ENCODE results near the gene BIRC5. TPM values are rescaled to one million over a fixed set of nuclear protein-coding genes. Genes with fewer than 3 reads are reported as not detected.

Gene BIRC5
- total RNA-seq, 1 donor from 2014 or later = 5.8 TPM

DNA sequence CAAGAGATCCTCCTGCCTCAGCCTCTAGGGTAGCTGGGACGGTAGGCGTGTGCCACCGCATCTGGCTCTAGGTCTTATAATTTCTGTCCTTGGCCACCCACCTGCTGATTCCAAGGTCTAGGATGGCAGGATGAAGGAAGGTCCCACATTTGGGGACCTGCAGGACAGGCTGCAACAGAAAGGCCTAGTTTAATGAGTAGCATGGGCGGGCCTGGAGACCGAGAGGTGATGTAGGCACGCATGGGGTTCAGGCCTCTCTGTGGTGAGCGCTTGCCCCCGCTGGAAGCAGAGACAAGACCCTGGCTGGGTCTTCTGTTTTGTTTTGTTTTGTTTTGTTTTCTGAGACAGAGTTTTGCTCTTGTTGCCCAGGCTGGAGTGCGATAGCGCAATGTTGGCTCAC lies 51.1 kb downstream of the BIRC5 start:
- no peak overlapping the region for H3K27ac Mint-ChIP-seq (ENCODE audit: unreplicated experiment)
- DNase-seq (ENCODE audit: low read depth) (no peak), FAIRE-seq (no peak)
- peaks cover 8% of the 10 kb centered on the region for H3K4me1 ChIP-seq (ENCODE audit: insufficient read depth, low read length)
- no peak overlapping the region for H3K9ac ChIP-seq (ENCODE audit: low read length)
- H3K9me3 ChIP-seq (ENCODE audit: insufficient read depth, low read depth, low read length) = no peaks in the 10 kb centered on the region
- no peak for TF ChIP-seq EZH2 (IDR thresholded peaks at IDR 0.05; ENCODE audit: insufficient read depth, low read length)
- TF ChIP-seq, protein P1, sequence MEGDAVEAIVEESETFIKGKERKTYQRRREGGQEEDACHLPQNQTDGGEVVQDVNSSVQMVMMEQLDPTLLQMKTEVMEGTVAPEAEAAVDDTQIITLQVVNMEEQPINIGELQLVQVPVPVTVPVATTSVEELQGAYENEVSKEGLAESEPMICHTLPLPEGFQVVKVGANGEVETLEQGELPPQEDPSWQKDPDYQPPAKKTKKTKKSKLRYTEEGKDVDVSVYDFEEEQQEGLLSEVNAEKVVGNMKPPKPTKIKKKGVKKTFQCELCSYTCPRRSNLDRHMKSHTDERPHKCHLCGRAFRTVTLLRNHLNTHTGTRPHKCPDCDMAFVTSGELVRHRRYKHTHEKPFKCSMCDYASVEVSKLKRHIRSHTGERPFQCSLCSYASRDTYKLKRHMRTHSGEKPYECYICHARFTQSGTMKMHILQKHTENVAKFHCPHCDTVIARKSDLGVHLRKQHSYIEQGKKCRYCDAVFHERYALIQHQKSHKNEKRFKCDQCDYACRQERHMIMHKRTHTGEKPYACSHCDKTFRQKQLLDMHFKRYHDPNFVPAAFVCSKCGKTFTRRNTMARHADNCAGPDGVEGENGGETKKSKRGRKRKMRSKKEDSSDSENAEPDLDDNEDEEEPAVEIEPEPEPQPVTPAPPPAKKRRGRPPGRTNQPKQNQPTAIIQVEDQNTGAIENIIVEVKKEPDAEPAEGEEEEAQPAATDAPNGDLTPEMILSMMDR (IDR thresholded peaks at IDR 0.05; ENCODE audit: insufficient read depth, low read depth, low read length) = no peak
- H3K27me3 ChIP-seq (ENCODE audit: insufficient read depth, low read length) = peaks cover 12% of the 10 kb centered on the region
- H3K79me2 ChIP-seq (ENCODE audit: insufficient read depth, low read length) = no peaks in the 10 kb centered on the region
- no peak overlapping the region for H3K4me3 Mint-ChIP-seq (ENCODE audit: unreplicated experiment)
- H3K4me3 ChIP-seq (ENCODE audit: insufficient read depth, low read depth, low read length) = no peak overlapping the region
- no peaks in the 10 kb centered on the region for H3K9me3 Mint-ChIP-seq (ENCODE audit: unreplicated experiment)
- no peak overlapping the region for H3K4me2 ChIP-seq (ENCODE audit: low read length)
- no peaks in the 10 kb centered on the region for H4K20me1 ChIP-seq (ENCODE audit: insufficient read depth, low read length)
- no peak overlapping the region for H2AFZ ChIP-seq (ENCODE audit: low read depth, low read length)
- H3K4me1 Mint-ChIP-seq (ENCODE audit: low read depth, unreplicated experiment) = no peaks in the 10 kb centered on the region
- no peaks in the 10 kb centered on the region for H3K36me3 ChIP-seq (ENCODE audit: insufficient read depth, low read length)
- peaks cover 5% of the 10 kb centered on the region for H3K27me3 Mint-ChIP-seq (ENCODE audit: low read depth, unreplicated experiment)
- H3K27ac ChIP-seq (ENCODE audit: low read depth, low read length) = no peak overlapping the region
- no peaks in the 10 kb centered on the region for H3K36me3 Mint-ChIP-seq (ENCODE audit: low read depth, unreplicated experiment)

DNA sequence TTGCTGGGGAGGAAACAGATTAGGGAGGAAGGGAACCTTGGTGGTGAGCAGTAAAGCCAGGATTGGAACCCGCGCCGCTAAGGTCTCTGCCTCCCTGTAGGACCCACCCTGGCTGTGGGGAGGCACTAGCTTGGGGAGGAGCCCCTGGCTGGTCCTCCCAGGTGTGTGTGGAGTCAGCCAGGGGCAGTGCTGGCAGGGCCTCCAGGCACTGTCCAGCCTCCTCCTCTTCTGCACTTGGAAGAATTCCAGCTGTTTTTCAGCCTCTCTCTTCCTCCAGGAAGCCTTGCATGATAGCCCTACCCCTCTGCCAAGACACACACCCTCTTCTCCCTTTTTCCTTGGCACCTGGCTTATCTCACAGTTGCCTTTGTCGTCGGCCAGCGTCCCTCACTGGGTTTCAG lies 52.2 kb downstream of the BIRC5 start:
- H3K4me2 ChIP-seq (ENCODE audit: low read length) = no peak overlapping the region
- H3K27ac ChIP-seq (ENCODE audit: low read depth, low read length) = no peak overlapping the region
- peaks cover 16% of the 10 kb centered on the region for H3K27me3 ChIP-seq (ENCODE audit: insufficient read depth, low read length)
- Mint-ChIP-seq H3K4me1 (ENCODE audit: low read depth, unreplicated experiment) (peaks cover 2% of the 10 kb centered on the region), H3K9me3 (ENCODE audit: unreplicated experiment) (no peaks in the 10 kb centered on the region), H3K27ac (ENCODE audit: unreplicated experiment) (no peak overlapping the region), H3K36me3 (ENCODE audit: low read depth, unreplicated experiment) (no peaks in the 10 kb centered on the region), H3K27me3 (ENCODE audit: low read depth, unreplicated experiment) (peaks cover 7% of the 10 kb centered on the region), H3K4me3 (ENCODE audit: unreplicated experiment) (no peak overlapping the region)
- no peaks in the 10 kb centered on the region for H3K9me3 ChIP-seq (ENCODE audit: insufficient read depth, low read depth, low read length)
- DNase-seq (ENCODE audit: low read depth) (no peak), FAIRE-seq (no peak)
- H4K20me1 ChIP-seq (ENCODE audit: insufficient read depth, low read length) = no peaks in the 10 kb centered on the region
- no peak overlapping the region for H2AFZ ChIP-seq (ENCODE audit: low read depth, low read length)
- no peak overlapping the region for H3K4me3 ChIP-seq (ENCODE audit: insufficient read depth, low read depth, low read length)
- no peak overlapping the region for H3K9ac ChIP-seq (ENCODE audit: low read length)
- no peaks in the 10 kb centered on the region for H3K36me3 ChIP-seq (ENCODE audit: insufficient read depth, low read length)
- peaks cover 8% of the 10 kb centered on the region for H3K4me1 ChIP-seq (ENCODE audit: insufficient read depth, low read length)
- TF ChIP-seq, protein P1 (IDR thresholded peaks at IDR 0.05; ENCODE audit: insufficient read depth, low read depth, low read length) = no peak
- TF ChIP-seq EZH2 (IDR thresholded peaks at IDR 0.05; ENCODE audit: insufficient read depth, low read length) = no peak
- H3K79me2 ChIP-seq (ENCODE audit: insufficient read depth, low read length) = no peaks in the 10 kb centered on the region

GRCh38 chr17:78266771-78267170 lies 52.7 kb downstream of the BIRC5 start:
- Histone ChIP-seq H3K27ac (ENCODE audit: low read depth, low read length) (no peak overlapping the region), H4K20me1 (ENCODE audit: insufficient read depth, low read length) (no peaks in the 10 kb centered on the region), H2AFZ (ENCODE audit: low read depth, low read length) (no peak overlapping the region), H3K27me3 (ENCODE audit: insufficient read depth, low read length) (peaks cover 16% of the 10 kb centered on the region), H3K4me2 (ENCODE audit: low read length) (no peak overlapping the region), H3K4me3 (ENCODE audit: insufficient read depth, low read depth, low read length) (no peak overlapping the region), H3K79me2 (ENCODE audit: insufficient read depth, low read length) (no peaks in the 10 kb centered on the region), H3K9me3 (ENCODE audit: insufficient read depth, low read depth, low read length) (no peaks in the 10 kb centered on the region), H3K4me1 (ENCODE audit: insufficient read depth, low read length) (peaks cover 8% of the 10 kb centered on the region), H3K9ac (ENCODE audit: low read length) (no peak overlapping the region), H3K36me3 (ENCODE audit: insufficient read depth, low read length) (no peaks in the 10 kb centered on the region)
- no peak for FAIRE-seq
- Mint-ChIP-seq H3K4me1 (ENCODE audit: low read depth, unreplicated experiment) (peaks cover 2% of the 10 kb centered on the region), H3K27ac (ENCODE audit: unreplicated experiment) (no peak overlapping the region), H3K36me3 (ENCODE audit: low read depth, unreplicated experiment) (no peaks in the 10 kb centered on the region), H3K4me3 (ENCODE audit: unreplicated experiment) (no peak overlapping the region), H3K27me3 (ENCODE audit: low read depth, unreplicated experiment) (peaks cover 7% of the 10 kb centered on the region), H3K9me3 (ENCODE audit: unreplicated experiment) (no peaks in the 10 kb centered on the region)
- no peak for DNase-seq (ENCODE audit: low read depth)
- TF ChIP-seq EZH2 (IDR thresholded peaks at IDR 0.05; ENCODE audit: insufficient read depth, low read length) = no peak
- TF ChIP-seq, protein P1 (IDR thresholded peaks at IDR 0.05; ENCODE audit: insufficient read depth, low read depth, low read length) = no peak

Measured in astrocyte (in vitro differentiated cells and primary cell).